HS-5 (cell line): ENCODE results near the gene SEMA3B.
"Not testable (repeated sequence)": the region's sequence is repeated elsewhere in the genome, so short reads cannot be mapped to it uniquely, and the experiment has no call there.

ENCODE experiments used
- DNase-seq: peaks from one replicate; pipeline ENCODE4 v3.0.0-alpha.2; 2012; ENCODE audit warnings: low read depth

Gene SEMA3B

DNA sequence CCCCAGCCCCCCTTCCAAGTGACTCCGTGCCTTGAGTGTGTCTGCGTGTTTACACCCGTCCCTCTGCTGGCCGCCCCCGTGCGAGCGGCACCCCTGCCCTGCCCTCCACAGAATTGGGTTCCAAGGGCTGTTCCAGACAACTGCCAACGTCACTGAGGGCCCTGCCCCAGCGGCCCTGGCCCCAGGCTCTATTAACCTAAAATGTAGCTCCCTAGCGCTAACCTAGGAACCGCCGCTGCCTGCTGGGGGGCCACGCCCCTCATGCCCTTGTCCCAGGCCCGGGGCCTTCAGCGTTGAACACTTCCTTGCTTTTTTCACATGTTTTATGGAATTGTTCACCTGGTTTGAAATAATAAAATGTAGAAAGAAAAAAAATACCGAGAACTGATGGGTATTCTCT is 10.0 kb upstream of the SEMA3B start:
- no peak for DNase-seq

DNA sequence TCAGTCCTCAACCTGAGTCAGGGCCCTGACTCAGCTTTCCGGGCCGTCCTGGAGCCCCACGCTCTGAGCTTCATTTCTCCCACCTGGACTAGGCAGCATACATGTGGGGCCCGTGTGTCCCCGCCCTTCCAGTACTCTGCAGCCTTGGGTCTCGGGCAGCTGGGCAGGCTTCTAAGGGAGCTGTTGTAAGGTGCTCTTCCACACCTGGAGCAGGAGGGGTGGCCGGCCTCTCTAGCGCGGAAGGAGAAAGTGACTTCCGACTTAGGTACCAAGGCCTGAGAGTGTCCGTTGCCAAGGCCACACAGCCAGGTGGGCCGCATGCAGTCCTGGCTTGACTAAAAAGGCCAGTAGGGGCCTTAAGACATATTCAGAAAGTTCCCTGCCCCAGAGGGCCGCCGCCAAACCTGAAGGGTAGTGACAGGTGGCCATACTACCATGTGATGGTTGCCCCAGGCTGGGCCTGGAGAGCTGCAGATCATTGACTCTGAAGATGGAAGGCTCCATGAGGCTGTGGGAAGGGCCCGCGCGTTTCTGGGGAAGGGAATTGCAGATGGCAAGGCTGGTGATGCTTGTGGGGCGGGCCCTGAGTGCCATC is 9.4 kb upstream of the SEMA3B start:
- no peak for DNase-seq

DNA sequence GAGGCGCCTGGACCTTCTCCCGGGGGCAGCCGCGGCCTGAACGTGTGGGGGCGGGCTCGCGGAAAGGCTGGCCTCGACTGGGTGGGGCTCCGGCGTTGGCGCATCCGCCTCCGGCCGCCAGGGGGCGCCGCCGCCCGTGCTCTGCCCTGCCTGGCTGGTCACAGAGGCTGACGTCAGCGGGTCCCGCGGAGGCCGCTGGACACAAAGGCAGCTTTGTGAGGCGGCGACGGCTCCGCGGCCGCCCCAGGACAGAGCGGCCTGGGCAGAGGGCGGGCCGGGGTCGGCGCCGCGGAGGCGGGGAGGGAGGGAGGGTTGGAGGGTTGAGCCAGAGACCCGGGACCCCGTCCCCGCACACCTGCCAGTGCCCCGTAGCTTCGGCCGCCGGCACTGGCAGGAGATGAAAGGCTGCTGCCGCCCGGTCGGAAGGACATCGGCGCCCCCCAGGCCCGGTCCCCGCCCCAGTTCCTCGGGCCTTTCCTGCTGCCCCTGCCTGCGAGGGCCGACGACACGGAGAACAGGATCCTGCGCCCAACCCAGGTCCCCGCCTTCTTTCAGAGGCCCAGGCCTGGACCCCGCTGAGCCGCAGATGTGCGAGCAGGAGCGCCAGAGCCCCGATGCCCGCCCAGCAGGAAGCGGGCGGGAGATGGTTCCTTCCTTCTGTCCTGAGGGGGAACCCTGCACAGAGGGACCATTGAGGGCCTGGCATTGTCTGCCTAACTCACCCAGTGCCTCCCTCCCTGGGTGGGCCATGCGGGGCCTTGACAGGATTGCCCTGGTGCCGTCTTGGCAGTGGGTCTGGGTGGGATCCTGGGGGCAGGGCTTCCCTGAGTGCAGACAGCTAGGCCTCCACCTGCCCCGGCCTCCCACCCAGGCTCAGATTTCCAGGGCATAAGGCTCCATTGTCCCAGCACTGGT is 8.7 kb upstream of the SEMA3B start:
- DNase-seq, result no peak

DNA sequence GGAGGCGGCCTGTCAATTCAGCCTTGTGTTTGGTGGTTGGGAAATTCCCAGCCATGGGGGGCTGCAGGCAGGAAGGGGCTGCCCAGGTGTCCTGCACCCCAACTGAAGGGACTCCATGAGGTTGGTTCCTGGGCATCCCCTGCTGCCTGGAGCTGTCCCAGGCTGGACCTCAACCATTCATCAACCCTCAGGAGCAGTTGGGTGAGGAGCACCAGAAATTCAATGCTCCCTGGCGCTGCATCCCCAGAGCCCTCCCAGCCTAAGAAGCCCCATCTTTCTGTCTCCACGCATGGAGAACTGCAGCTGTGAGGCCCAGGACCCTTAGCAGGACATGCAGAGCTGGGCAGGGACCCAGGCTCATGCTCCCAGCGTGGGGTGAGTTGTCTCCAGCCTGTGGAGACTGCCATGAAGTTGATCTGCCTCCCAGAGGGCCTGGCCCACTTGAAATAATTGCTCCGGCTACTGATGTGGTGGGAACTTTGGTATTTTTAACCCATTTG is 8.0 kb upstream of the SEMA3B start:
- no peak for DNase-seq

DNA sequence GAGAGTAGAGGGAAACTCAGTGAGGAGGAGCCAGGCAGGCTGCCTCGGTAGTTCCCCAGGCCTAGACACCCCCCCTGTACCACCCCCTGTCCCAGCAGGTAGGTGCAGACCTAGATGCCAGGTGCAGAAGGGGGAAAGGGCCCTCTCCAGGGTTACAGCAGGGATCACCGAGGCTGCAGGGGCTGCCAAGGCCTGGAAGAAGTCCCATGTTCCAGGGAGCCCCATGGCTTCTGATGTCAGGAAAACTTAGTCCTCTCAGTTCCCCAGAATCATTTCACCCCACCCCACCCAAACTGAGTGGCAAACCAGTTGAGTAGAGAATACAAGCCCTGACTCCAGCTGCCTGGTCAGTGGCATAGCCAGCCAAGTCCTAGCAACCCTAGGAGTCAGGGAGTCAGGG is 7.4 kb upstream of the SEMA3B start:
- no peak for DNase-seq

DNA sequence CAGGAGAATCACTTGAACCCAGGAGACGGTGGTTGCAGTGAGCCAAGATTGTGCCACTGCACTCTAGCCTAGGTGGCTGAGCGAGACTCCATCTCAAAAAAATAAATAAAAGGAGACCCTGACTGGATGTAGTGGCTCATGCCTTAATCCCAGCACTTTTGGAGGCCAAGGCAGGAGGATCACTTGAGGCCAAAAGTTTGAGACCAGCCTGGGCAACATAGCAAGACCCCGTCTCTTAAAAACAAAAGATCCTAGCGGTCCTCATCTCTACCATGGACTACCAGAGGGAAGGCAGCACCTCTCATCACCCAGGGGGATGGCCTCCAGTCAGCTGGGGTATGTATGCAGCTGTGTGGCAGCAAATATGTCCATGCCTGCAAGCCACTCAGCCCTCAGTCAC is 6.7 kb upstream of the SEMA3B start:
- not testable (repeated sequence) for DNase-seq

DNA sequence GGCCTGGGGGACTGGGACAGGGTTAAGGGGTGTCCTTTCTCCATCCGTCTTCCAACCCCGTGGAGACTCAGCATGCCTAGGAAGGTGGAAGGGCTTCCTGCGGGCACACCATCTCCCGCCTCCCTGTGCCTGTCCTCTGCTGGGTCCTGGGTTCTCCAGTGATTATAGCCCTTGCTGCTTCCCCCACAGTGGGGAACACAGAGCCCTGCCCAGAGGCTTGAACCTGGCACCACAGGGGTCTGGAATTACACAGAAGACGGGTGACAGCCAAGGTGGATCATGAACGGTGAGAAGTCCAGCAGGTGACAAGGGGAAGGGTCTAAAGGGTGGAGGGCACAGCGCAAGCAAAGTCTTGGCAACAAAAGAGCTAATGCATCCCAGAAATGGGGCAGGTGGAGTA is 6.2 kb upstream of the SEMA3B start:
- DNase-seq, result no peak

DNA sequence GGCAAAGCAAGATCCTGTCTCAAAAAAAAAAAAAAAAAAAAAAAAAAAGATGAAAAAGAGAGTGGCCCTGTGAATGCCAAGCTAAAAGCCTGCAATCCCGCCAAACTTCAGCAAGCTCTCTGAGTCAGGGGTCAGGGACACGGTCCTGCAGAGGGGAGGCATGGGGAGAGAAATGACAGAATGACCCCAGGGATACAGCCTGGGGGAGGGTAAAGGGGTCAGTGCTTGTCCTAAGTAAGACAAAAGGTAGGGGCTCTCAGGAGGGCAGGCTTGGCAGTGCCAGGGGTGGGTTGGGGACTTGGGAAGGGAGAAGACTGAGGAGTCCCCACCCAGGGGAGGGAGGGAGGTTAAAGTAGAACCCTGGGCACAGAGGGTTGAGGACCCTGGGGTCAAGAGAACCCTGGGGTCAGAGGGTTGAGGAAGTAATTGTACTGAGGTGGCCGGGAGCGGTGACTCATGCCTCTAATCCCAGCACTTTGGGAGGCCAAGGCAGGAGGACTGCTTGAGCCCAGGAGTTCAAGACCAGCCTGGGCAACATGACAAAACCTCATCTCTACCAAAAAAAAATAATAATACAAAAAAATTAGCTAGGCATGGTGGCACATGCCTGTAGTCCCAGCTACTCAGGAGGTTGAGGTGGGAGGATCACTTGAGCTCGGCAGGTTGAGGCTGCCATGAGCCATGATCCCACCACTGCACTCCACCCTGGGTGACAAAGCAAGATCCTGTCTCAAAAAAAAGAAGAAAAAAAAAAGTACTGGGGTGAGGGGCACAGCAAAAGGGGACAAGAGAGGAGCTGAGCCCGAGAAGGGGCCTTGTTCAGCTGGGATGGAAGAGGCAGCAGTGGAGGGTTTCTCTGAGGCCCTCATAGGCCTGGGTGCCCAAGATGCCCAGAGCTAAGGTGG is 5.2 kb upstream of the SEMA3B start:
- DNase-seq, result no peak

DNA sequence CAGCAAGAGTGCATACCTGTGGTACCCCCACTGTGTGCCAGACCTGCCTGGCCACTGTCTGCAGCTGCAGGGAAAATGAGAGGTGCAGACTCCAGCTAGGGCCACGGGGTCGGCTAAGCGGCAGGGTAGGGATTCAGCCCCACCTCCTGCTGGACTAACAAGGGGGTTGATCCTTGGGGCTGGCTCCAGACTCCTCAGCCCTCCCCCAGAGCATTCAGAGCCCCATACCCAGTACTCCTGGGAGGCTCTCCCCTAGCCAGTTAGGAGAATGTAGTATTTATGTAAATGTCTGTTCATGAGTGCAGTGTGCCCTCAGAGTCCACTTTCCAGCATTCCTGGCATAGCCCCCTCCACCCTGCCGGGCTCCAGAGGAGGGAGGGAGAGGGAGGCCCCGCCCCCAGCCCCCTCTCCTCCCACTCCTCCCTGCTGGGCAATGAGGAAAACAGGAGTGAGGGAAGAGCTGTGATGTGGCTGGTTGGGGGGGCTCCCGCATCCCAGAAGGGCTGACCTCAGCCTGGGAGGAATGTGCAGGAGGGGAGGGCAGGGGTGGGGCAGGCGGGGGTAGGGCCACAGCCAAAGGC is 4.5 kb upstream of the SEMA3B start:
- no peak for DNase-seq

DNA sequence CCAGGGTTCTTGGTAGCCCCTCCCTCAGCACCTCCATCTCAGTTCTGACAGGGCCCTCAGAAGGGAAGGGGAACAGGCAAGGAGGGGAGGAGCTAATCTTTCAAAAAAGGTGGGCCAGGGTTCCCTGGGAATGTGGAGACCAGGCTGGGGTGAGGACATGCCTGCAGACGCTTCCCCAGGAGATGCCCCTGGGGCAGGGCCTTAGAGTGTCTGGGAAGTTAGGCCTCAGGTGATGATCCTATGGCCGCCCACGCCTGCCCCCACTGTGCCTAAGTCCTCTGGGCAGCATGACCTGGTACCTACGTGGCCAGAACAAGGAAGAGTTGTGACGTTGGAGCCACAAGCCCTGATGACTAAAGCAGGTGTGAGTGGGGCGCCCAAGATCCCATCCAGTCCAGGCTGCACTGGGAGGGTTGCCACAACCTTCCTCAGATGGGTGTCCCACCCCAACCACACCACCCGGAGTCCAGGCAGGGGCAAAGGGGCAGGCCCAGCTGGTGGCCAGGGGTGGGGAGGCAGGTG is 3.9 kb upstream of the SEMA3B start:
- no peak for DNase-seq

DNA sequence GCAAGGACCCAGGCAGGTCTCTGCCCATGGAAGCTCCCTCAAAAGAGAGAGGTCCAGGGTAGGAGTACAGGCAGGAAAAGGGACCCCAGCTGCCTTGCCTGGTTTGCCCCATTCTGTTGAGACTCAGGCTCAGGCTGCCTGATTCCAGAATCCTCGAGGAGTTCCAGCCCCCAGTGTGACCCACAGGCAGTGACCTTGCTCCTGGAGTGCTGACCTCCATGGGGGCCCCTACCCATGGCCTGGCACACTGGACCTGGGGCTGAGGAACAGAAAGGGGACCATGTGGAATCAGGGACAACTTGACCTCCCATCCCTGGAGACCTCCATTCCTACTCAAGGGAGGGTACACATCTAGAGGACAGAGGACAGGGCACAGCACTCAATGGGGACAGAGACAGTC is 3.4 kb upstream of the SEMA3B start:
- no peak for DNase-seq

DNA sequence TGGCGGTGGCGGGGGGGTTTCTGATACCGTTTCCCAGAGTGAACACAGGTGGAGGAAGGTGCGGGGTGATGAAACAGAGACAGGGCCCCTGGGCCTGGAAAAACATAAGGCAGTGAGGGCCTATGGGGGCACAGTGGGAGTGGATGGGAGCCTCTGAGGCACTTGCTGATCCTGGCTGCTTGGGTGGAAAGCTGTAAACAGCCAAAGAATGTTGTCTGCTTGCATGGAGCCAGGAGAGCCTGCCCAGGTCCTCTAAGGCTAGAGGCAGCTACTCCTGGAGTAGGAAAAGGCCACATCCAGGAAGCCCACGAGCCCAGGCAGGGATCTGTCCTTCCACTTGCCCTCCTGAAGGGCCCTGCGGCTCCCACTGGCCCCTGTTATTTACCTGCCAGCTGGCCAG is 2.9 kb upstream of the SEMA3B start:
- no peak for DNase-seq

DNA sequence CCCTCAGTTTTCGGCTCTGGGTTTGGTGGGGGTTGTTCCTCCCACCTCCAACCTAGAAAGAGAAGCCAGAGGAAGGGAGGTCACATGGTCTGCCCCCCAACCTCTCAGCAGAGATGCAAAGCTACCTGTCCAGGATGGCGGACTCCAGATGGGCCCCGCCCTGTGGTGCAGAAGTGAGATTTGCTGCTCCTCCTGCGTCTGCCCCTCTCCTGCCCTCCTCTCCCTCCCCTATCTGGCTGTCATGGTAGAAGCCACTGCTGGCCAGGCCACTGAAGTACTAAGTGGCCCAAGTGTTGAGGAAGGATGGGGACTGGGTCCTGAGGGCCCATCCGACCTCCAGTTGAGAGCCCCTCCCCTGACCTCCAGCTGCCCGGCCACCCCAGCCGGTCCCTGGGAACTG is 2.1 kb upstream of the SEMA3B start:
- DNase-seq, result no peak

DNA sequence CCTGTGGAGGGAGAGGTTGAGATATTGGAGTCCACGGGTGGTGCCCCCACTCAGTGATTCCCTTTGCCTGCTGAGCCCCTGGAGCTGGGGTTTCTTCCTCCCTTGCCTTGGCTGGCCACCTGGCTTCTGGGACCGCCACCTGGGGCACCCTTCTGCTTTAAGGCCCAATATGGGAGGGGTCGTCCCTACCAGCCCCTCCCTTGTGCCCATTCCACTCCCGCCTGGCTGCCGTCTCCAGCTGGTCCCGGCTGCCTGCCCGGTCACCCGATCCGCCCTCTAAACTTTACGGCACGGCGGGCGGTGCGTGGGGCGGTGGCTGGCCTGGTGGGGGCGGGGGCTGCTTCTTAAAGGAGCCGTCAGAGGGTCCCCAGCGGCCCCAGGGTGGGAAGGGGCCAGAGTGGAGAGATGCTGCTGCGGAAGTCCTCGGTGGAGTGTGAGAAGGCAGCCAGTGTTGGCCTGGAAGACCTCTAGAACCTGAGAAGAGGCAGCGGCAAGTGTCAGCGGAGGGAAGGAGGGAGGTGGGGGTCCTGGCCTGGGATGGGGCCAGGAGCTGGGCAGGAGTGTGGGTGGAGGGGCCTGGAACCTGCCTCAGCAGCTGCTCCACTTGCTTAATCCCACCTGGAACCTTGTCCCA is 1.6 kb upstream of the SEMA3B start:
- no peak for DNase-seq

DNA sequence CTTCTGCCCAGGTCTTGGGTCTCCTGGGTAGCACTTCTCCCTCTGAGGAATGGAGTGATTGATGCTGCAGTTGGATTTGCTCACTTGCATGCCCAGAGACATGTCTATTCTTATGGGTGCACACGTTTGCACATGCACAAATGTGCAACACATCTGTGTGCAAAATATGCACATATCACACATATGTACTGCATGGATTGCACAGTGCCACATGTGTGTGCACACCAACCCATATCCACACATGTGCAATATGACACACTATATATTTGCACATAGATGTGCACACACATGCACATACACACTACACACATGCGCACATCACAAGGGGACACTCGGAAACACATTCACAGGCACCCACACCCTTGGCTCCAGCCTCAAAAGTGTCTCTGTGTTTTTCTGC is 671 bp upstream of the SEMA3B start:
- no peak for DNase-seq

DNA sequence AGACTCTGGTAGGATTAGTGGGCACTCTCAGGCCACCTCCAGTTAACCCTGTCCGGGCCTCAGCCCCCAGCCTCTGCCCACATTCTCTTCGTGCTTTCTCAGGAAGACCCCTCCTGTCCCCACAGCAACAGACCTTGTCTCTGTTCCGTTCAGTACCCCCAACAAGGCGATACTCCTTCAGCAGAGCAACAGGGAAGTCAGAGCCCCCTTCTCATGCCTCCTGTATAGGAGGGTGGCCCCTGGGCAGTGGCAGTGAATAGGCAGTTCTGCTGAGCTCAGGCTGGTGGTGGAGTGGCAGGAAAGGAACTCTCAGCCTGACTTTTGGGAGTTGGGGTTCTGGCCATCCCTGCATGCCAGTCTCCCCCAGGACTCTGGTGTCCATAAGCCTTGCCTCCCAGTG is 513 bp downstream of the SEMA3B start:
- DNase-seq, result no peak

DNA sequence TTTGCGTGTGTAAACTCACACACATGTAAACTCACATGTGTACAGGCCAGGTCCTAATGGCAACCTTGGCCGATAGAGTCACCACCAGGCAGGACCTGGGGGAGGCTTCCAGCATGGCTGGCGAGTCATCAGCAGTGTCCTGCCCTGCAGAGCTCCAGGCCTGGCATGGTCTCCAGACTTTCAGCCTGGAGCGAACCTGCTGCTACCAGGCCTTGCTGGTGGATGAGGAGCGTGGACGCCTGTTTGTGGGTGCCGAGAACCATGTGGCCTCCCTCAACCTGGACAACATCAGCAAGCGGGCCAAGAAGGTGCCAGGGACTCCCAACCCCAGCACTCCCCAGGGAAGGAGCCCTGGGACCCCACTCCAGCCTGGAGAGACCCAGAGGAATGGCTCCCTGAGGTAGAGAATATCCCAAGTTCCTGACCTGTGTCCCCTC is 1.0 kb downstream of the SEMA3B start:
- DNase-seq, result no peak

DNA sequence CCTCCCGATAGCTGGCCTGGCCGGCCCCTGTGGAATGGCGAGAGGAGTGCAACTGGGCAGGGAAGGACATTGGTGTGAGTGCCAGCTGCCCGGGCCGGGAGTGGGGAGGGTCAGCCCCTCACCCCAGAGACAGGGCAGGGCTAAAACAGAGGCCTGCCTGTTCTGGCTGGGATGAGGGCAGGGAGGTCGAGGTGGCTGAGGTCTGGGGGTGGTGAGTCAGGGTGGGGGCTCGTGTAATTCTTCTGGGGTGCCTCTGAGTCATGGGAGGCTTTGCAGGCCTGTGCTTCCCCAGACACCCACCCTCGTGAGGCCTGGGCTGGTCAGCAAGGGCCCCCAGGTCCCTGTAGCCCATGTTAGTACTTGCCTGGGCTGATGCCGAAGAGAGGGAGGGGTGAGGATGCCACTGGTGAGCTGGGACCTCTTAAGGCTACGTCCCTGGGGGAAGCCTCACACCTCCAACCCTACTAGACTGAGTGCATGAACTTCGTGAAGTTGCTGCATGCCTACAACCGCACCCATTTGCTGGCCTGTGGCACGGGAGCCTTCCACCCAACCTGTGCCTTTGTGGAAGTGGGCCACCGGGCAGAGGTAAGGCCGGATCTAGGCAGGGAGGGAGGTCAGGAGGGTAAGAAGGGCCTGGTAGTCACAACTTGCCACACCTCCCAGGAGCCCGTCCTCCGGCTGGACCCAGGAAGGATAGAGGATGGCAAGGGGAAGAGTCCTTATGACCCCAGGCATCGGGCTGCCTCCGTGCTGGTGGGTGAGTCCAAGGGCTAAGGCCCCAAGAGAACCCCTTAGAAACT is 1.7 kb downstream of the SEMA3B start:
- DNase-seq, result no peak

DNA sequence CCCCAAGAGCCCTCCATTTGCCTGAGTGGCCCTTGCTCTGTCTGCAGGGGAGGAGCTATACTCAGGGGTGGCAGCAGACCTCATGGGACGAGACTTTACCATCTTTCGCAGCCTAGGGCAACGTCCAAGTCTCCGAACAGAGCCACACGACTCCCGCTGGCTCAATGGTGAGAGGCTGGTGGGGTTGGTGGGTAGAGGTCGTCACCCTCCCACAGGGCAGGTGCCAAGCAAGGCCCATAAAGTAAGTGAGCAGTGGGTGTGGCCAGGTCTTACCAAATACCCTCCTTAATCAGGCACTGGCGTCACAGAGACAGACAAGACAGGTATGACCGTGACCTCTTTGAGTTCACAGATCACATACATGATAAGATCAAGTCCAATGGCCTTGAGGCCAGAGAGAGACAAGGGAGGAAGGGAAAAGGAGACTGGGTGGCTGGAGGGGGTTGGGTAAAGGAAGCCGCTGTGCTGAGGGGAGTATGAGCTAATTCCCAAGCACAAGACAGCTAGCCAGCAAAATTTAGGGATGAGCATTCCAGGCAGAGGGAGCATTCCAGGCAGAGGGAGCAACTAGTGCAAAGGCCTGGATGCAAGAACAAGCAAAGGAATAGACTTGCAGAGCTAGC is 2.5 kb downstream of the SEMA3B start:
- no peak for DNase-seq

DNA sequence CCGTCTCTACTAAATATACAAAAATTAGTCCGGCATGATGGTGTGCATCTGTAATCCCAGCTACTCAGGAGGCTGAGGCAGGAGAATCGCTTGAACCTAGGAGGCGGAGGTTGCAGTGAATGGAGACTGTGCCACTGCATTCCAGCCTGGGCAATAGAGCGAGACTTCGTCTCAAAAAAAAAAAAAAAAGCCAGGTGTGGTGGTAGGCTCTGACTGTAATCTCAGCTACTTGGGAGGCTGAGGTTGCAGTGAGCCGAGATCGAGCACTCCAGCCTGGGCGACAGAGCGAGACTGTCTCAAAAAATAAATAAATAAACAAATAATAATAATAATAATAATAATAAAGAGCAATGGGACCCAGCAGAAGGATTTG is 3.6 kb downstream of the SEMA3B start:
- not testable (repeated sequence) for DNase-seq
